IMR-90 (cell line): ENCODE measurements around the gene PTPRQ. TPM values are rescaled to one million over a fixed set of nuclear protein-coding genes. Genes with fewer than 3 reads are reported as not detected.

Experiments used
- ATAC-seq: fragments of 200-7000 bp; cut with Tn5 transposase; 2 replicates; pipeline ENCODE4 v1.9.1; 2020; ENCODE audit warnings: low read depth, mild to moderate bottlenecking, moderate library complexity
- BruUV-seq: library from RNA; stranded (reverse); fragments of 400-500 nt; replicated peaks from 2 replicates; lab custom pipeline; 2021; lab: Mats Ljungman, UMichigan
- CTCF ChIA-PET: fragments of 300-600 bp; formaldehyde crosslinking; extraction: SDS; loops from one replicate; lab custom pipeline; 2021; ENCODE audit warnings: antibody characterized with exemption; lab: Yijun Ruan, JAX
- POLR2A ChIA-PET: fragments of 300-600 bp; sonication (Branson Sonifier 250); formaldehyde crosslinking; loops from one replicate; lab custom pipeline; 2022; ENCODE audit warnings: antibody characterized with exemption; ENCODE audit not compliant: unreplicated experiment; lab: Charles Lee
- DNase-seq: peaks from one replicate; pipeline ENCODE4 v3.0.0; 2013
- H2AFZ ChIP-seq: replicated peaks from 2 replicates; pipeline ENCODE3; 2013; ENCODE audit warnings: low read length, mild to moderate bottlenecking; ENCODE audit not compliant: poor library complexity
- H2AK5ac ChIP-seq: 2 replicates; pipeline ENCODE4 v1.6.1; 2013; ENCODE audit warnings: low read depth, low read length, inconsistent platforms
- H2AK9ac ChIP-seq: replicated peaks from 2 replicates; pipeline ENCODE3; 2013; ENCODE audit warnings: mild to moderate bottlenecking, low read depth, low read length, moderate library complexity; ENCODE audit not compliant: poor library complexity
- H2BK120ac ChIP-seq: 2 replicates; pipeline ENCODE4 v1.6.1; 2013; ENCODE audit warnings: low read depth, low read length, inconsistent platforms
- H2BK15ac ChIP-seq: 3 replicates; pipeline ENCODE4 v1.6.1; 2013; ENCODE audit warnings: low read depth, low read length, inconsistent platforms
- H2BK20ac ChIP-seq: 2 replicates; pipeline ENCODE4 v1.6.1; 2013; ENCODE audit warnings: low read depth, mild to moderate bottlenecking, inconsistent platforms, low read length, moderate library complexity
- H2BK5ac ChIP-seq: 2 replicates; pipeline ENCODE4 v1.6.1; 2013; ENCODE audit warnings: mild to moderate bottlenecking, low read depth, low read length, inconsistent platforms; ENCODE audit not compliant: poor library complexity, severe bottlenecking
- H3K14ac ChIP-seq: replicated peaks from 2 replicates; pipeline ENCODE4 v1.6.1; 2013; ENCODE audit warnings: low read depth, low read length, inconsistent platforms
- H3K18ac ChIP-seq: 2 replicates; pipeline ENCODE4 v1.6.1; 2013; ENCODE audit warnings: low read depth, low read length, control low read depth
- H3K23ac ChIP-seq: 2 replicates; pipeline ENCODE4 v1.6.1; 2013; ENCODE audit warnings: low read depth, low read length, inconsistent platforms
- H3K27ac ChIP-seq: 2 replicates; pipeline ENCODE4 v1.5.1; 2013; ENCODE audit warnings: mild to moderate bottlenecking, control low read depth, low read length; ENCODE audit not compliant: insufficient read depth
- H3K27me3 ChIP-seq: 2 replicates; pipeline ENCODE4 v1.6.1; 2013; ENCODE audit warnings: low read length; ENCODE audit not compliant: control insufficient read depth, insufficient read depth
- H3K36me3 ChIP-seq: 2 replicates; pipeline ENCODE4 v1.6.1; 2013; ENCODE audit warnings: low read length, mixed read lengths; ENCODE audit not compliant: control insufficient read depth, insufficient read depth
- H3K4ac ChIP-seq: 2 replicates; pipeline ENCODE4 v1.6.1; 2013; ENCODE audit warnings: low read depth, low read length, inconsistent platforms
- H3K4me1 ChIP-seq: 2 replicates; pipeline ENCODE4 v1.6.1; 2013; ENCODE audit warnings: low read length, mixed read lengths; ENCODE audit not compliant: control insufficient read depth, insufficient read depth
- H3K4me2 ChIP-seq: 2 replicates; pipeline ENCODE4 v1.6.1; 2013; ENCODE audit warnings: low read depth, mild to moderate bottlenecking, control low read depth, low read length, moderate library complexity
- H3K4me3 ChIP-seq: 2 replicates; pipeline ENCODE4 v1.5.1; 2013; ENCODE audit warnings: low read depth, mild to moderate bottlenecking, control low read depth, low read length, moderate library complexity; ENCODE audit not compliant: insufficient read depth
- H3K56ac ChIP-seq: 2 replicates; pipeline ENCODE4 v1.6.1; 2013; ENCODE audit warnings: low read length, inconsistent platforms; ENCODE audit not compliant: insufficient read depth; ENCODE audit errors: extremely low read depth
- H3K79me1 ChIP-seq, 2 experiments: 2 replicates each; pipeline ENCODE4 v1.6.1; 2013; ENCODE audit warnings: low read length in 2 of 2, inconsistent platforms in 1 of 2, low read depth in 1 of 2
- H3K9ac ChIP-seq: 2 replicates; pipeline ENCODE4 v1.6.1; 2013; ENCODE audit warnings: low read depth, low read length, control low read depth
- H3K9me1 ChIP-seq: 2 replicates; pipeline ENCODE4 v1.6.1; 2013; ENCODE audit warnings: low read length, inconsistent platforms; ENCODE audit not compliant: insufficient read depth
- H3K9me3 ChIP-seq: 2 replicates; pipeline ENCODE4 v1.6.1; 2013; ENCODE audit warnings: low read length; ENCODE audit not compliant: control insufficient read depth, insufficient read depth
- H4K20me1 ChIP-seq: 2 replicates; pipeline ENCODE4 v1.6.1; 2013; ENCODE audit warnings: low read length, inconsistent platforms; ENCODE audit not compliant: insufficient read depth
- H4K5ac ChIP-seq: 2 replicates; pipeline ENCODE4 v1.6.1; 2013; ENCODE audit warnings: mild to moderate bottlenecking, low read depth, low read length, control low read depth
- H4K8ac ChIP-seq, 2 experiments: 2 replicates each; pipeline ENCODE4 v1.6.1; 2013; ENCODE audit warnings: low read depth in 2 of 2, low read length in 2 of 2, control low read depth in 1 of 2, inconsistent platforms in 1 of 2
- H4K91ac ChIP-seq: 2 replicates; pipeline ENCODE4 v1.6.1; 2013; ENCODE audit warnings: low read depth, low read length, inconsistent platforms; ENCODE audit not compliant: insufficient read depth
- CHD1 ChIP-seq: IDR thresholded peaks from 2 replicates; pipeline ENCODE4 v1.6.1; 2012; ENCODE audit warnings: low read depth, low read length, improper control_type of control experiment
- FOS ChIP-seq: fragments of 150-350 bp; IDR thresholded peaks from 2 replicates; pipeline ENCODE4 v1.6.1; 2016; ENCODE audit warnings: low read depth, low read length
- MXI1 ChIP-seq: IDR thresholded peaks from 2 replicates; pipeline ENCODE4 v1.6.1; 2012; ENCODE audit warnings: low read depth, mild to moderate bottlenecking, low read length, moderate library complexity, borderline replicate concordance
- POLR2A ChIP-seq: IDR thresholded peaks from 2 replicates; pipeline ENCODE4 v1.6.1; 2012; ENCODE audit warnings: mild to moderate bottlenecking, low read depth, low read length
- RFX5 ChIP-seq: IDR thresholded peaks from 2 replicates; pipeline ENCODE4 v1.8.0; 2012; ENCODE audit warnings: low read depth, mild to moderate bottlenecking, low read length, moderate library complexity
- SMC3 ChIP-seq: fragments of 150-350 bp; IDR thresholded peaks from 2 replicates; pipeline ENCODE4 v1.6.1; 2016; ENCODE audit warnings: low read depth, mild to moderate bottlenecking, antibody characterized with exemption, low read length, moderate library complexity
- WGBS, 2 experiments: methylation state at CpG; one replicate each; pipeline versions ENCODE4 v1.1.5 to v1.1.7; 2013; ENCODE audit warnings: missing lambda C conversion rate in 2 of 2; ENCODE audit not compliant: insufficient read length in 1 of 2; ENCODE audit errors: extremely low coverage in 2 of 2; 5-methylcytosine and 5-hydroxymethylcytosine counted together
- dilution Hi-C: fragments of 300-500 bp; cut with HindIII; formaldehyde crosslinking; loops from one replicate; pipeline ENCODE4 v1.14.3; 2018; ENCODE audit warnings: low sequenced_read_pairs; ENCODE audit not compliant: unreplicated experiment
- in situ Hi-C: fragments of 300-500 bp; cut with MboI; formaldehyde crosslinking; loops from 3 replicates; pipeline ENCODE4 v1.14.3; 2019; ENCODE audit warnings: low sequenced_read_pairs, inconsistent platforms, mixed read lengths
- intact Hi-C: fragments of 100-400 bp; cut with micrococcal nuclease; formaldehyde crosslinking; loops from 2 replicates; pipeline ENCODE4 v1.10.0; 2022
- polyA plus RNA-seq, 3 experiments: library from polyadenylated mRNA; depleted of rRNA; stranded (reverse); fragments of >200 nt; gene quantifications; 2 replicates each; pipeline ENCODE4 v1.2.3, GENCODE V29; 2012; ENCODE audit warnings: low replicate concordance in 1 of 3
- total RNA-seq: library from RNA; depleted of rRNA; stranded (reverse); fragments of >200 nt; gene quantifications from 2 replicates; pipeline ENCODE4 v1.2.3, GENCODE V29; 2012

PTPRQ gene
- total and polyA plus RNA-seq, 2 of the 4 experiments (the other 2 are of a cell fraction), result 0.96 to 1.4 TPM

DNA sequence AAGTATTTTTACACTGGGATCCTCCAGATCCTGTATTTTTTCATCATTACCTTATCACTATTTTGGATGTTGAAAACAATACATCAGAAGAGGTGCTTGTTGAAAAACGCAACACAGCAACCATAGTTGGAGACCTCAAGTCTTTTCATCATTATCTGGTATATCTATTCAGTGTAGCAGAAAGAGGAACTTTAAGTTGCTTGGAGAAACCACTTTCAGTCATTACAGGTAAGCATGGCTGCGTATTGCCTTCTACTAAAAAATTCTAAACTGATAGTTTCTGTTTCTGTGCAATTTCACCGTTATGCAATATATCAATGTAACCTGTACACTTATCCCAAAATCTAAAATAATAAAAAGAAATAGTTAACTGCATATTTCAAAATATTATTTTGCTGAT is 32.2 kb upstream of the PTPRQ start:
- Histone ChIP-seq H3K9ac (no peak overlapping the region), H4K20me1 (no peaks in the 10 kb centered on the region), H4K91ac (no peak overlapping the region), H3K56ac (no peak overlapping the region), H3K23ac (no peak overlapping the region), H3K4me1 (no peaks in the 10 kb centered on the region), H2BK5ac (no peak overlapping the region), H3K18ac (no peak overlapping the region), H2AK5ac (no peak overlapping the region), H2AFZ (no peak overlapping the region), H4K5ac (no peak overlapping the region), H3K14ac (no peak overlapping the region), H3K4ac (no peak overlapping the region), H4K8ac (no peak overlapping the region), H2BK15ac (no peak overlapping the region), H2BK120ac (no peak overlapping the region), H2BK20ac (no peak overlapping the region), H3K4me2 (no peak overlapping the region), H3K79me1 (no peaks in the 10 kb centered on the region), H2AK9ac (no peak overlapping the region), H3K4me3 (no peak overlapping the region), H3K36me3 (no peaks in the 10 kb centered on the region), H3K9me3 (no peaks in the 10 kb centered on the region), H3K27ac (no peak overlapping the region), H3K9me1 (no peaks in the 10 kb centered on the region), H3K27me3 (no peaks in the 10 kb centered on the region)
- in situ Hi-C loops (loop anchor here (10.0 to 25.0 kb wide), 4 partner anchors 193 to 851 kb away; no protein-coding TSS in a partner anchor), dilution Hi-C loops (no loop called here), intact Hi-C loops (loop anchor here (1.0 to 10.0 kb wide), 8 partner anchors 61 to 857 kb away; no protein-coding TSS in a partner anchor)
- ATAC-seq (no peak), DNase-seq (no peak)
- no CpG with 5 or more reads among the region's 3 CpGs for WGBS, 2 experiments
- no TSS peak for BruUV-seq
- TF ChIP-seq MXI1 (no peak), SMC3 (no peak), CHD1 (no peak), RFX5 (no peak), POLR2A (no peak), FOS (no peak)
- ChIA-PET POLR2A (no interaction called here), CTCF (interaction anchor here (0.7 kb wide), 1 partner anchor 71 kb away, joined by 5 read pairs; no protein-coding TSS in a partner anchor)
